H9 (cell line): ENCODE measurements around the gene OR52W1. TPM values are rescaled to one million over a fixed set of nuclear protein-coding genes. Genes with fewer than 3 reads are reported as not detected.

Experiments used
- DNase-seq: peaks from one replicate; pipeline ENCODE4 v3.0.0-alpha.2; 2017
- H2AFZ ChIP-seq: one replicate; pipeline ENCODE4 v1.6.1; 2013; ENCODE audit warnings: mild to moderate bottlenecking, low read length, control low read depth, moderate library complexity
- H2AK5ac ChIP-seq: 2 replicates; pipeline ENCODE4 v1.6.1; 2013; ENCODE audit warnings: low read length, control low read depth, mixed read lengths; ENCODE audit not compliant: insufficient read length
- H2BK120ac ChIP-seq: one replicate; pipeline ENCODE4 v1.6.1; 2013; ENCODE audit warnings: low read depth, mild to moderate bottlenecking, low read length, control low read depth, inconsistent platforms; ENCODE audit not compliant: poor library complexity, severe bottlenecking
- H2BK12ac ChIP-seq: 2 replicates; pipeline ENCODE4 v1.6.1; 2013; ENCODE audit warnings: low read length, control low read depth, mixed read lengths, low read depth; ENCODE audit not compliant: insufficient read length
- H2BK15ac ChIP-seq: 2 replicates; pipeline ENCODE4 v1.6.1; 2013; ENCODE audit warnings: low read depth, low read length, control low read depth
- H2BK20ac ChIP-seq: one replicate; pipeline ENCODE4 v1.6.1; 2013; ENCODE audit warnings: low read depth, mild to moderate bottlenecking, low read length, control low read depth, inconsistent platforms; ENCODE audit not compliant: poor library complexity, severe bottlenecking
- H2BK5ac ChIP-seq: 2 replicates; pipeline ENCODE4 v1.6.1; 2013; ENCODE audit warnings: low read length, control low read depth, mixed read lengths; ENCODE audit not compliant: insufficient read length
- H3K14ac ChIP-seq: 2 replicates; pipeline ENCODE4 v1.6.1; 2013; ENCODE audit warnings: low read length, control low read depth; ENCODE audit not compliant: insufficient read depth
- H3K18ac ChIP-seq: 2 replicates; pipeline ENCODE4 v1.6.1; 2013; ENCODE audit warnings: low read depth, mild to moderate bottlenecking, mixed read lengths, low read length, control low read depth; ENCODE audit not compliant: insufficient read length
- H3K23ac ChIP-seq: 2 replicates; pipeline ENCODE4 v1.6.1; 2013; ENCODE audit warnings: low read length, control low read depth, mixed read lengths, low read depth; ENCODE audit not compliant: insufficient read length
- H3K23me2 ChIP-seq: 2 replicates; pipeline ENCODE4 v1.6.1; 2013; ENCODE audit warnings: low read depth, mild to moderate bottlenecking, mixed read lengths, low read length, control low read depth; ENCODE audit not compliant: insufficient read length, poor library complexity, severe bottlenecking
- H3K27ac ChIP-seq: 2 replicates; pipeline ENCODE4 v1.5.1; 2013; ENCODE audit warnings: low read length, control low read depth, mixed read lengths, low read depth; ENCODE audit not compliant: insufficient read length
- H3K27me3 ChIP-seq: 2 replicates; pipeline ENCODE4 v1.6.1; 2013; ENCODE audit warnings: low read length, control low read depth, inconsistent platforms; ENCODE audit not compliant: insufficient read depth
- H3K4ac ChIP-seq: 2 replicates; pipeline ENCODE4 v1.6.1; 2013; ENCODE audit warnings: low read depth, mild to moderate bottlenecking, control low read depth, inconsistent platforms, low read length, moderate library complexity
- H3K4me1 ChIP-seq: 2 replicates; pipeline ENCODE4 v1.6.1; 2013; ENCODE audit warnings: low read length, control low read depth, inconsistent platforms; ENCODE audit not compliant: insufficient read depth
- H3K4me2 ChIP-seq: 2 replicates; pipeline ENCODE4 v1.6.1; 2013; ENCODE audit warnings: low read length, control low read depth, mixed read lengths; ENCODE audit not compliant: insufficient read length, insufficient read depth
- H3K56ac ChIP-seq: 2 replicates; pipeline ENCODE4 v1.6.1; 2013; ENCODE audit warnings: low read depth, mild to moderate bottlenecking, mixed read lengths, low read length, control low read depth; ENCODE audit not compliant: insufficient read length
- H3K79me1 ChIP-seq: 2 replicates; pipeline ENCODE4 v1.6.1; 2013; ENCODE audit warnings: low read depth, mild to moderate bottlenecking, moderate library complexity, low read length, control low read depth, inconsistent platforms; ENCODE audit not compliant: insufficient read depth, poor library complexity, severe bottlenecking
- H3K79me2 ChIP-seq: 2 replicates; pipeline ENCODE4 v1.6.1; 2013; ENCODE audit warnings: low read length, control low read depth, inconsistent platforms; ENCODE audit not compliant: insufficient read depth
- H3K9ac ChIP-seq: 2 replicates; pipeline ENCODE4 v1.6.1; 2013; ENCODE audit warnings: low read length, control low read depth, mixed read lengths; ENCODE audit not compliant: insufficient read length; ENCODE audit errors: extremely low read depth
- H3K9me3 ChIP-seq: one replicate; pipeline ENCODE4 v1.6.1; 2013; ENCODE audit warnings: low read depth, low read length, inconsistent platforms; ENCODE audit not compliant: control insufficient read depth
- H3T11ph ChIP-seq: one replicate; pipeline ENCODE4 v1.6.1; 2013; ENCODE audit warnings: mild to moderate bottlenecking, low read length, control low read depth, inconsistent platforms
- H4K20me1 ChIP-seq: one replicate; pipeline ENCODE4 v1.6.1; 2013; ENCODE audit not compliant: control insufficient read depth, insufficient read length, insufficient read depth
- H4K5ac ChIP-seq: 2 replicates; pipeline ENCODE4 v1.6.1; 2013; ENCODE audit warnings: low read depth, mild to moderate bottlenecking, mixed read lengths, low read length, control low read depth; ENCODE audit not compliant: insufficient read length
- H4K8ac ChIP-seq: replicated peaks from 2 replicates; pipeline ENCODE4 v1.6.1; 2013; ENCODE audit warnings: low read length, control low read depth, mixed read lengths, low read depth; ENCODE audit not compliant: insufficient read length
- H4K91ac ChIP-seq: 2 replicates; pipeline ENCODE4 v1.6.1; 2013; ENCODE audit warnings: low read depth, mild to moderate bottlenecking, moderate library complexity, mixed read lengths, low read length, control low read depth; ENCODE audit not compliant: insufficient read length
- H3K27ac Mint-ChIP-seq, 3 experiments: 2 replicates in 2 of 3; 3 replicates in 1 of 3; pipeline ENCODE4 v1.8.0; 2020 to 2021; ENCODE audit warnings: mixed read lengths in 3 of 3, mild to moderate bottlenecking in 1 of 3, moderate library complexity in 1 of 3
- H3K27me3 Mint-ChIP-seq: 2 replicates; pipeline ENCODE4 v1.8.0; 2021; ENCODE audit warnings: low read depth, mild to moderate bottlenecking, moderate library complexity, mixed read lengths
- H3K36me3 Mint-ChIP-seq, 3 experiments: 2 replicates in 2 of 3; 3 replicates in 1 of 3; pipeline ENCODE4 v1.8.0; 2020 to 2021; ENCODE audit warnings: low read depth in 3 of 3, mixed read lengths in 3 of 3; ENCODE audit not compliant: insufficient read depth in 1 of 3
- H3K4me1 Mint-ChIP-seq, 2 experiments: 2 replicates each; pipeline ENCODE4 v1.8.0; 2020; ENCODE audit warnings: mixed read lengths in 2 of 2
- H3K4me3 Mint-ChIP-seq, 2 experiments: 2 replicates in 1 of 2; 3 replicates in 1 of 2; pipeline ENCODE4 v1.8.0; 2020 to 2021; ENCODE audit warnings: mild to moderate bottlenecking in 2 of 2, mixed read lengths in 2 of 2, moderate library complexity in 1 of 2
- H3K9me3 Mint-ChIP-seq, 2 experiments: 2 replicates in 1 of 2; 3 replicates in 1 of 2; pipeline ENCODE4 v1.8.0; 2020; ENCODE audit warnings: mild to moderate bottlenecking in 2 of 2, mixed read lengths in 2 of 2, moderate library complexity in 1 of 2
- CTCF ChIP-seq: fragments of 200-600 bp; sonication (generic); conservative IDR thresholded peaks from 3 replicates; pipeline ENCODE4 v1.8.0; 2021; ENCODE audit warnings: antibody characterized with exemption, mild to moderate bottlenecking
- WGBS: extraction: QIAGEN DNeasy Blood & Tissue Kit; methylation state at CpG from one replicate; pipeline ENCODE4 v1.1.7; 2013; ENCODE audit warnings: missing lambda C conversion rate, low lambda C conversion rate, mixed read lengths; ENCODE audit not compliant: insufficient read length; ENCODE audit errors: extremely low coverage; 5-methylcytosine and 5-hydroxymethylcytosine counted together
- total RNA-seq: library from RNA; stranded (reverse); gene quantifications from 2 replicates; pipeline ENCODE4 v1.2.1, GENCODE V29; 2021

The OR52W1 gene
- total RNA-seq, 1 experiment from 2014 or later = not detected

- Mint-ChIP-seq H3K9me3 (no peaks in the 10 kb centered on the region), H3K4me3 (no peak overlapping the region), H3K36me3 (peaks cover 14 to 52% (median 22%) of the 10 kb centered on the region in 3 experiments; a peak in 6 of 7 replicates), H3K27ac (no peak overlapping the region), H3K27me3 (no peaks in the 10 kb centered on the region), H3K4me1 (no peaks in the 10 kb centered on the region)
- Histone ChIP-seq H4K8ac (no peak overlapping the region), H3K23ac (no peak overlapping the region), H4K5ac (no peak overlapping the region), H2BK20ac (no peak overlapping the region), H3K4me1 (no peaks in the 10 kb centered on the region), H3K79me2 (no peaks in the 10 kb centered on the region), H3K9ac (no peak overlapping the region), H2BK12ac (no peak overlapping the region), H3K9me3 (no peaks in the 10 kb centered on the region), H2BK5ac (no peak overlapping the region), H3K18ac (no peak overlapping the region), H3K4ac (no peak overlapping the region), H2AK5ac (no peak overlapping the region), H2BK15ac (no peak overlapping the region), H3K79me1 (no peaks in the 10 kb centered on the region), H3K27me3 (no peaks in the 10 kb centered on the region), H4K20me1 (no peaks in the 10 kb centered on the region), H3K14ac (no peak overlapping the region), H3K23me2 (no peaks in the 10 kb centered on the region), H2AFZ (no peak overlapping the region), H3K27ac (no peak overlapping the region), H2BK120ac (no peak overlapping the region), H3T11ph (no peak overlapping the region), H4K91ac (no peak overlapping the region), H3K4me2 (no peak overlapping the region), H3K56ac (no peak overlapping the region)
- WGBS = no CpG with 5 or more reads among the region's 4 CpGs
- DNase-seq = no peak
- no peak for TF ChIP-seq CTCF
These were observed 17.5 kb downstream of the OR52W1 start for GRCh38 chr11:6216501-6216900.
